Measurements from ENCODE around the gene ZNF746. TPM values are rescaled to one million over a fixed set of nuclear protein-coding genes. Genes with fewer than 3 reads are reported as not detected.

Gene ZNF746
- total RNA-seq, 1 donor from 2014 or later, result 16.2 TPM

DNA sequence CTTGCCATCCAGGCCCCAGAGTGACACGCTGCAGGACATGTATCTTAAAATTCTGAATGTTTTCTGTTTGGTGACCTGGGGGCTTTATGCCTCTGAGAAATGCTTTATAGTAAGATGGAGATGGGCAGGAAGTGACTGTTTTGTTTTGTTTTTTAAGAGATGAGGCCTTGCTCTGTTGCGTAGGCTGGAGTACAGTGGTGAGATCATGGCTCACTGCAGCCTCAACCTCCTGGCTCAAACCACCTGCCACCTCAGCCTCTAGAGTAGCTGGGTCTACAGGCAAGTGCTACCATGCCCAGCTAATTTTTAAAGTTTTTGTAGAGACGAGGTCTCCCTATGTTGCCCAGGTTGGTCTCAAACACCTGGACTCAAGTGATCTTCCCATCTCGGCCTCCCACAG lies 57.4 kb downstream of the ZNF746 start:
- DNase-seq (ENCODE audit: low spot score), result no peak
- H3K4me3 Mint-ChIP-seq (ENCODE audit: unreplicated experiment), result no peak overlapping the region

DNA sequence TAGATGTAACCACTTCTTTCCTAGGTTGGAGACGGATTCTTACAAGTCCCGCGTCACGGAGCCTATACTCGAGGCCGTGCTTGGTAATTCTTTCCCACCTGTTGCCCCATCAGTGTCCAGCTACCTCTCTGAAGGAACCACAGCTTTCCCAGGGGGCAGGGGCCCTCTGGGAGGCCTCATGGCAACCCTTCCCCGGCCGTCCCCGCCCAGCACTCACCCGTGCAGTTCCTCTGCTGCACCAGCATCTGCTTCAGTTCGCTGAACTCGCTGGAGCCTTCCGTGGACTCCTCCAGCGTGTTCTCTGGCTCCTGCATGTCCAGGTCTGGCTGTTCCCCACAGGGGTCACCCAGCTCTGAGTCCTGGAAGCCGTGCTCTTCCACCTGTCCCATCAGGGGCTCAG lies 61.3 kb downstream of the ZNF746 start:
- peaks cover 27% of the 10 kb centered on the region for H3K36me3 Mint-ChIP-seq (ENCODE audit: low read depth)
- no peak overlapping the region for H3K4me3 Mint-ChIP-seq (ENCODE audit: unreplicated experiment)
- H3K9me3 Mint-ChIP-seq (ENCODE audit: low read depth), result no peaks in the 10 kb centered on the region
- DNase-seq (ENCODE audit: low spot score), result no peak
- TF ChIP-seq, protein P1, sequence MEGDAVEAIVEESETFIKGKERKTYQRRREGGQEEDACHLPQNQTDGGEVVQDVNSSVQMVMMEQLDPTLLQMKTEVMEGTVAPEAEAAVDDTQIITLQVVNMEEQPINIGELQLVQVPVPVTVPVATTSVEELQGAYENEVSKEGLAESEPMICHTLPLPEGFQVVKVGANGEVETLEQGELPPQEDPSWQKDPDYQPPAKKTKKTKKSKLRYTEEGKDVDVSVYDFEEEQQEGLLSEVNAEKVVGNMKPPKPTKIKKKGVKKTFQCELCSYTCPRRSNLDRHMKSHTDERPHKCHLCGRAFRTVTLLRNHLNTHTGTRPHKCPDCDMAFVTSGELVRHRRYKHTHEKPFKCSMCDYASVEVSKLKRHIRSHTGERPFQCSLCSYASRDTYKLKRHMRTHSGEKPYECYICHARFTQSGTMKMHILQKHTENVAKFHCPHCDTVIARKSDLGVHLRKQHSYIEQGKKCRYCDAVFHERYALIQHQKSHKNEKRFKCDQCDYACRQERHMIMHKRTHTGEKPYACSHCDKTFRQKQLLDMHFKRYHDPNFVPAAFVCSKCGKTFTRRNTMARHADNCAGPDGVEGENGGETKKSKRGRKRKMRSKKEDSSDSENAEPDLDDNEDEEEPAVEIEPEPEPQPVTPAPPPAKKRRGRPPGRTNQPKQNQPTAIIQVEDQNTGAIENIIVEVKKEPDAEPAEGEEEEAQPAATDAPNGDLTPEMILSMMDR (IDR thresholded peaks at IDR 0.05), result no peak
- no peak overlapping the region for H3K27ac Mint-ChIP-seq (ENCODE audit: unreplicated experiment)
- H3K27me3 Mint-ChIP-seq (ENCODE audit: low read depth), result no peaks in the 10 kb centered on the region
- no peaks in the 10 kb centered on the region for H3K4me1 Mint-ChIP-seq (ENCODE audit: low read depth)

More for the DNA sequence above, 57.4 kb downstream of the ZNF746 start:
- H3K27me3 Mint-ChIP-seq (ENCODE audit: low read depth), result no peaks in the 10 kb centered on the region
- TF ChIP-seq, protein P1 (IDR thresholded peaks at IDR 0.05), result no peak
- peaks cover 21% of the 10 kb centered on the region for H3K36me3 Mint-ChIP-seq (ENCODE audit: low read depth)
- H3K9me3 Mint-ChIP-seq (ENCODE audit: low read depth), result no peaks in the 10 kb centered on the region
- H3K4me1 Mint-ChIP-seq (ENCODE audit: low read depth), result no peaks in the 10 kb centered on the region
- H3K27ac Mint-ChIP-seq (ENCODE audit: unreplicated experiment), result no peak overlapping the region

DNA sequence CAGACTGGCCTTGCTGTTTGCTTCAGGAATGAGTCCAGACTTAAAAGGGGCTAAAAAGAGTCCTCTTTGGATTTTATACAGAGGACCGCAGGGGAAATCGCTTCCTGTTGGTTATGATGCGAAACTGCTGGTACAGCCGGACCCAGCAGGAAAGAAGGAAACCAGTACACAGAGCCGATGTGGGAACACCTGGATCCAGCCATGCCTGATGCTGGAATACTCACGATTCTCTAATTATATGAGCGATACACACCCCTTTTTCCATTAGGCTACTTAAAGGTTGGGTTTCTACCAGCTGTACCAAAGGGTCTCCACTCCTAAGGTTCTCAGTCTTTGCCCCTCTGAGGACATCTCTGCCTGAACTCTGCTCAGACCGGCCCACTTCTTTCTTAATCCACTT lies 64.5 kb downstream of the ZNF746 start:
- no peak for DNase-seq (ENCODE audit: low spot score)
- Mint-ChIP-seq H3K4me3 (ENCODE audit: unreplicated experiment) (no peak overlapping the region), H3K9me3 (ENCODE audit: low read depth) (no peaks in the 10 kb centered on the region), H3K4me1 (ENCODE audit: low read depth) (no peaks in the 10 kb centered on the region), H3K27ac (ENCODE audit: unreplicated experiment) (no peak overlapping the region), H3K36me3 (ENCODE audit: low read depth) (peaks cover 39% of the 10 kb centered on the region), H3K27me3 (ENCODE audit: low read depth) (no peaks in the 10 kb centered on the region)
- TF ChIP-seq, protein P1 (IDR thresholded peaks at IDR 0.05), result no peak

DNA sequence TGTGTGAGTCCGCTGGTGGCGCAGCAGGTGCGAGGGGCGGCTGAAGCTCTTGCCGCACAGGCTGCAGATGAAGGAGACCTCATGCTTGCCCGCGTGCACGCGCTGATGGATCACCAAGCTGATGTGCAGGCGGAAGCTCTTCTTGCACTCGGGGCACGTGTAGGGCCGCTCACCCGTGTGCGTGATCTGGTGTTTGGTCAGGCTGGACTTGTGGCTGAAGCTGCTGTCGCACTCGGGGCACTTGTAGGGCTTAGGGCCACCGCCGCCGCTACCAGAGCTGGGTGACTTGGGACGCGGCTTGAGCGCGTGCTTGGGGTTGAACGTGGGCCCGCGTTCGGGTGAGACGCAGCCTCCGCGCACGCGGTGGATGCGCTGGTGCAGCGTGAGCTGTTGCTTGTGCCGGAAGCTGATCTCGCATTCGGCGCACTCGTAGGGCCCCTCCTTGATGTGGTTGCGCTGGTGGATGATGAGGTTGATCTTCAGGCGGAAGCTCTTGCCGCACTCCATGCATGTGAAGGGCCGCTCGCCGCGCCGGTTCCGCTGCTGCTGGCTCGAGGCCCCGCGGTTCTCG lies 65.4 kb downstream of the ZNF746 start:
- H3K4me3 Mint-ChIP-seq (ENCODE audit: unreplicated experiment), result no peak overlapping the region
- no peaks in the 10 kb centered on the region for H3K27me3 Mint-ChIP-seq (ENCODE audit: low read depth)
- TF ChIP-seq, protein P1 (IDR thresholded peaks at IDR 0.05), result no peak
- peaks cover 35% of the 10 kb centered on the region for H3K36me3 Mint-ChIP-seq (ENCODE audit: low read depth)
- no peak for DNase-seq (ENCODE audit: low spot score)
- H3K4me1 Mint-ChIP-seq (ENCODE audit: low read depth), result no peaks in the 10 kb centered on the region
- no peaks in the 10 kb centered on the region for H3K9me3 Mint-ChIP-seq (ENCODE audit: low read depth)
- H3K27ac Mint-ChIP-seq (ENCODE audit: unreplicated experiment), result no peak overlapping the region

DNA sequence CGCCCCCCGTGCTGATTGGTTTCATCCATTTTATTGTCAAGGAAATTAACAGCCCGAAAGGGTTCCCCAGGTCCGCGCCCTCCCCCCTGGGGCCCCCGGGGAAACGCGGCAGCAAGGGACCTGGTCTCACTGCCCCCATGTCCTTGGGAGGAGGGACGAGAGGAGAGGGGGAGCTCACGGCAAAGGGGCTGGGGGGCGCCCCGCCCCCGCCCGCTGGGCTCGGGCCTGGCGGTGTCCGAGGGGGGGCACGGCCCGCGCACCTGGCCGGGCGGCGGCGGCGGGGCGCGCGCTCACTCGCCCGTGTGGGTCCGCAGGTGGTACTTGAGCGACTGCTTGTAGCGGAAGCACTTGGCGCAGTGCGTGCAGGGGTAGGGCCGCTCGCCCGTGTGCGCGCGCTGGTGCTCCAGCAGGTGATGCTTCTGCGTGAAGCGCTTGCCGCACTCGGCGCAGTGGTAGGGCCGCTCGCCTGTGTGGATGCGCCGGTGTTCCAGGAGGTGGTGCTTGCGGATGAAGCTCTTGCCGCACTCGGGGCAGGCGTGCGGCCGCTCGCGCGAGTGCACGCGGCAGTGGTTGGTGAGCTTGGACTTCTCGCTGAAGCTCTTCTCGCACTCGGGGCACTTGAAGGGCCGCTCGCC lies 66.0 kb downstream of the ZNF746 start:
- H3K36me3 Mint-ChIP-seq (ENCODE audit: low read depth), result peaks cover 33% of the 10 kb centered on the region
- no peak overlapping the region for H3K4me3 Mint-ChIP-seq (ENCODE audit: unreplicated experiment)
- DNase-seq (ENCODE audit: low spot score), result no peak
- no peaks in the 10 kb centered on the region for H3K27me3 Mint-ChIP-seq (ENCODE audit: low read depth)
- no peaks in the 10 kb centered on the region for H3K9me3 Mint-ChIP-seq (ENCODE audit: low read depth)
- no peak overlapping the region for H3K27ac Mint-ChIP-seq (ENCODE audit: unreplicated experiment)
- H3K4me1 Mint-ChIP-seq (ENCODE audit: low read depth), result no peaks in the 10 kb centered on the region
- TF ChIP-seq, protein P1 (IDR thresholded peaks at IDR 0.05), result no peak
